Psoas muscle (tissue), 8 donors: ENCODE data around the gene DEGS2. TPM values are rescaled to one million over a fixed set of nuclear protein-coding genes. Genes with fewer than 3 reads are reported as not detected.

Experiments used
- ATAC-seq, 4 donors: fragments of 200-7000 bp; cut with Tn5 transposase; one replicate each; pipeline ENCODE4 v1.9.1; 2020; ENCODE audit warnings: moderate library complexity in 3 of 4, mild to moderate bottlenecking in 2 of 4
- DNase-seq, 2 donors: peaks; one replicate each; pipeline ENCODE4 v3.0.0-alpha.2; 2020
- H3K27ac ChIP-seq: fragments of 200-600 bp; one replicate; pipeline ENCODE4 v1.8.0; 2022
- H3K27me3 ChIP-seq, 3 donors: fragments of 200-600 bp in 1 of 3; one replicate each; pipeline versions ENCODE4 v1.6.1 to v1.8.0; 2013 to 2022; ENCODE audit warnings: low read length in 2 of 3, mild to moderate bottlenecking in 2 of 3, moderate library complexity in 1 of 3; ENCODE audit not compliant: insufficient read depth in 3 of 3
- H3K36me3 ChIP-seq, 2 donors: fragments of 200-600 bp in 1 of 2; one replicate each; pipeline versions ENCODE4 v1.6.1 to v1.8.0; 2013 to 2022; ENCODE audit warnings: low read depth in 1 of 2, mild to moderate bottlenecking in 1 of 2, moderate library complexity in 1 of 2; ENCODE audit not compliant: insufficient read depth in 1 of 2
- H3K4me1 ChIP-seq: fragments of 200-600 bp; one replicate; pipeline ENCODE4 v1.8.0; 2022
- H3K4me3 ChIP-seq: fragments of 200-600 bp; one replicate; pipeline ENCODE4 v1.8.0; 2022; ENCODE audit warnings: mild to moderate bottlenecking
- H3K9me3 ChIP-seq: fragments of 200-600 bp; one replicate; pipeline ENCODE4 v1.8.0; 2022
- CTCF ChIP-seq: fragments of 200-600 bp; IDR thresholded peaks from one replicate; pipeline ENCODE4 v1.8.0; 2022; ENCODE audit warnings: antibody characterized with exemption
- WGBS, 3 donors: extraction: QIAGEN DNeasy Blood & Tissue Kit; methylation state at CpG; one replicate each; pipeline versions ENCODE4 v1.1.6 to v1.1.7; 2013; 5-methylcytosine and 5-hydroxymethylcytosine counted together
- intact Hi-C, 2 donors: fragments of 100-400 bp; cut with DNase I; formaldehyde crosslinking; loops; one replicate each; pipeline versions ENCODE4 v1.11.0 to v1.14.2; 2022
- polyA plus RNA-seq, 3 donors: library from polyadenylated mRNA; stranded (reverse); fragments of 200-250 nt; gene quantifications; one replicate each; pipeline ENCODE4 v1.2.3, GENCODE V29; 2013
- total RNA-seq, 4 donors: library from RNA; stranded (reverse); fragmentation: NEBNext Ultra II Directional in 2 of 4; extraction: Animal tissue kit (Norgen Biotek cat#: 25700) in 2 of 4; gene quantifications; one replicate each; pipeline versions ENCODE4 v1.2.1 to v1.2.4, GENCODE V29; 2021 to 2023
- donor health status: healthy with polysubstance abuse.
- donor health status: DM: no; HTN: no; CAD: no; lungs with moderate emphysema.
- donor health status: Bipolar disorder and iron deficiency.
- donor health status: healthy.
- donor health status: DM: yes; HTN: yes; CAD: no.
- donor health status: DM: no; HTN: no; CAD: no.
- donor health status: DM: no; HTN: no; CAD: no.
- donor health status: DM: yes; HTN: yes; CAD: no.

The DEGS2 gene
- total and polyA plus RNA-seq, 7 donors, result 0.04 to 0.39 (median 0.24) TPM; not detected in 3

DNA sequence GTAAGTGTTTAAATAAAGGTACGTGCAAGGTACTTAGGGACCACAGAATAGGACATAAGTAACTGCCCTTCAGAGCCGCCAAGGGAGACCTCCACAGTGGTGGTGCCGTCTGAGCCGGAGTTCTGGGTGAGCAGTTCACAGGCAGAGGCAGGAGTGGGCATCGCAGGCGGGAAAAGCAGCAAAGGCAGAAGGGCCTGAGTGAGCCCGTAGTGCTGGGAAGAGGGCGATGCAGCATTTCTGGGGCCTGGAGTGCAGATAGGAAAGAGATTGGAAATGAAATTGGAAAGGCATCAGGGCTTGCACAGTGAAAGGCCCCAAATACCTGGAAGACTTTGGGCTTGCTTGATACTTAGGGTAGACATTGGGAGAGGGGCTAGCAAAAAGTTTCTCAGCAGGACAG is 61.3 kb downstream of the DEGS2 start:
- intact Hi-C loops, result no loop called here
- no peak for DNase-seq
- H3K9me3 ChIP-seq, result no peaks in the 10 kb centered on the region
- peaks cover 0 to 10% of the 10 kb centered on the region in 2 donors for H3K36me3 ChIP-seq
- WGBS, 3 donors, result 90 to 97% (median 97%) methylated on average over 8 of the region's 8 CpGs
- H3K4me3 ChIP-seq, result no peak overlapping the region
- H3K27me3 ChIP-seq, result no peaks in the 10 kb centered on the region
- no peak for ATAC-seq
- no peak for TF ChIP-seq CTCF
- no peak overlapping the region for H3K27ac ChIP-seq
- H3K4me1 ChIP-seq, result no peaks in the 10 kb centered on the region

DNA sequence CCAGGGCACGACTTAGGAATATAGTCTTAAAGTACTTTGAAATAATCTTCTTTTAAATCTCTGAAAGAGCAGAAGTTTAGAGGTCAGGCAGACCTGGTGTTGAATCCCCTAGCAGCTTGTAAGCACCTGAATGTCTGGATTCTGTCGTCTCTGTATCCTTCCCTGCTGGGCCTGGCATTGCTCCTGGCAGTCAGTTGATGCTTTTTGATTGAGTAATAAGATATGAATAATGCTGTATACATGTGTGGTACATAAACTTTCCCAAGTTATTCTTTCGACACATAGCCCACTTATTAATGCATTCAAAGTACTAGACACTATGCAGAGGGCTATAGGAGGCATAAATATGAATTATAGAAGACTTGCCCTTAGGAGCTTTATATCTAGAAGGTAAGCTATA is 62.8 kb downstream of the DEGS2 start:
- ATAC-seq, result no peak
- H3K27me3 ChIP-seq, result no peaks in the 10 kb centered on the region
- no peaks in the 10 kb centered on the region for H3K9me3 ChIP-seq
- no peaks in the 10 kb centered on the region for H3K4me1 ChIP-seq
- H3K27ac ChIP-seq, result no peak overlapping the region
- TF ChIP-seq CTCF, result no peak
- no peak overlapping the region for H3K4me3 ChIP-seq
- DNase-seq, result no peak
- intact Hi-C loops, result no loop called here
- H3K36me3 ChIP-seq, result peaks cover 0 to 10% of the 10 kb centered on the region in 2 donors
- WGBS, 3 donors, result 87 to 89% (median 88%) methylated on average over 3 of the region's 3 CpGs

Other genes starting within 250 kb of the DEGS2 start
- gene EVL, start 94.2 kb downstream of the DEGS2 start, total RNA-seq, result 10 to 100 TPM; 14.9 to 30.4 (median 25.0) TPM
- gene EVL, start 94.2 kb downstream of the DEGS2 start, polyA plus RNA-seq, result 10 to 100 TPM in 2 of 3 donors, 1 to 10 TPM in 1; 9.6 to 17.1 (median 10.6) TPM
- 10 to 100 TPM; 44.6 to 58.4 (median 53.3) TPM for gene YY1, start 79.5 kb upstream of the DEGS2 start, total RNA-seq
- 10 to 100 TPM; 23.8 to 44.3 (median 34.7) TPM for gene YY1, start 79.5 kb upstream of the DEGS2 start, polyA plus RNA-seq
- 10 to 100 TPM in 1 of 4 donors, 1 to 10 TPM in 3; 5.0 to 14.8 (median 7.5) TPM for gene SLC25A29, start 146.8 kb upstream of the DEGS2 start, total RNA-seq
- 1 to 10 TPM; 4.5 to 7.2 (median 6.7) TPM for gene SLC25A29, start 146.8 kb upstream of the DEGS2 start, polyA plus RNA-seq
- gene SLC25A47, start 163.7 kb upstream of the DEGS2 start, total RNA-seq, result under 1 TPM in 1 of 4 donors, not detected in 3; 0.12 TPM
- gene SLC25A47, start 163.7 kb upstream of the DEGS2 start, polyA plus RNA-seq, result under 1 TPM in 1 of 3 donors, not detected in 2; 0.03 TPM
- 1 to 10 TPM; 6.0 to 9.3 (median 7.3) TPM for gene WDR25, start 216.8 kb upstream of the DEGS2 start, total RNA-seq
- gene WDR25, start 216.8 kb upstream of the DEGS2 start, polyA plus RNA-seq, result 10 to 100 TPM in 1 of 3 donors, 1 to 10 TPM in 2; 6.7 to 11.7 (median 9.3) TPM